SU-DHL-6 (cell line): ENCODE measurements around the gene MGAT5B.

Experiments
- H2AFZ ChIP-seq: fragments of 200-600 bp; sonication (generic); 2 replicates; pipeline ENCODE4 v1.6.1; 2014; ENCODE audit warnings: low read depth, mild to moderate bottlenecking, moderate library complexity, mixed read lengths, antibody characterized with exemption, low read length; ENCODE audit not compliant: severe bottlenecking
- H3F3A ChIP-seq: fragments of 200-600 bp; shearing (Covaris generic); 2 replicates; pipeline ENCODE4 v1.6.0; 2016; ENCODE audit warnings: antibody characterized with exemption, mild to moderate bottlenecking; ENCODE audit not compliant: insufficient read depth
- H3K27ac ChIP-seq: fragments of 200-600 bp; sonication (generic); 2 replicates; pipeline ENCODE4 v1.5.1; 2016; ENCODE audit warnings: low read depth, mild to moderate bottlenecking, low read length, moderate library complexity, mixed read lengths
- H3K27me3 ChIP-seq: fragments of 200-600 bp; sonication (generic), shearing (Covaris generic); 2 replicates; pipeline ENCODE4 v1.6.0; 2014; ENCODE audit warnings: mild to moderate bottlenecking, low read length
- H3K36me3 ChIP-seq: fragments of 200-600 bp; sonication (generic); 2 replicates; pipeline ENCODE4 v1.6.1; 2014; ENCODE audit warnings: mild to moderate bottlenecking, low read length, mixed read lengths
- H3K4me2 ChIP-seq: fragments of 300-600, 200-600 bp; shearing (Covaris generic), sonication (generic); 2 replicates; pipeline ENCODE4 v1.6.0; 2014; ENCODE audit warnings: low read length, low read depth, mild to moderate bottlenecking; ENCODE audit not compliant: poor library complexity, severe bottlenecking
- H3K4me3 ChIP-seq: fragments of 200-600 bp; sonication (generic); 2 replicates; pipeline ENCODE4 v1.5.1; 2014; ENCODE audit warnings: antibody characterized with exemption, low read length, mild to moderate bottlenecking, mixed read lengths; ENCODE audit not compliant: insufficient read depth, poor library complexity, severe bottlenecking
- H3K79me2 ChIP-seq: fragments of 200-600 bp; sonication (generic); 2 replicates; pipeline ENCODE4 v1.6.1; 2014; ENCODE audit warnings: mild to moderate bottlenecking, low read length, moderate library complexity; ENCODE audit not compliant: insufficient read depth
- H3K9ac ChIP-seq: fragments of 200-600 bp; sonication (generic); 2 replicates; pipeline ENCODE4 v1.7.0; 2014; ENCODE audit warnings: mild to moderate bottlenecking, low read length
- H3K9me2 ChIP-seq: fragments of 200-600 bp; sonication (generic); replicated peaks from 2 replicates; pipeline ENCODE4 v1.6.1; 2014; ENCODE audit warnings: low read length; ENCODE audit not compliant: insufficient read depth
- H3K9me3 ChIP-seq: fragments of 200-600 bp; sonication (generic); 2 replicates; pipeline ENCODE4 v1.6.1; 2014; ENCODE audit warnings: low read length, mixed read lengths; ENCODE audit not compliant: insufficient read depth
- H4K20me1 ChIP-seq: fragments of 200-600 bp; sonication (generic); 2 replicates; pipeline ENCODE4 v1.6.1; 2014; ENCODE audit warnings: low read depth, mild to moderate bottlenecking, antibody characterized with exemption, low read length, moderate library complexity, mixed read lengths
- CTCF ChIP-seq: fragments of 200-600 bp; sonication (generic); IDR thresholded peaks from one replicate; pipeline ENCODE4 v1.5.1; 2017; ENCODE audit warnings: antibody characterized with exemption, mild to moderate bottlenecking, low read length, moderate library complexity; ENCODE audit not compliant: insufficient read depth, poor library complexity, severe bottlenecking
- EZH2phosphoT487 ChIP-seq: fragments of 200-600 bp; sonication (generic), shearing (Covaris generic); conservative IDR thresholded peaks from 2 replicates; pipeline ENCODE4 v1.6.1; 2018; ENCODE audit warnings: mild to moderate bottlenecking, antibody characterized with exemption, low read length, moderate library complexity, mixed read lengths

The MGAT5B gene

GRCh38 chr17:76866203-76866602 lies 2.0 kb upstream of the MGAT5B start:
- Histone ChIP-seq H3K79me2 (no peaks in the 10 kb centered on the region), H3K9ac (no peak overlapping the region), H3K36me3 (no peaks in the 10 kb centered on the region), H3K9me3 (no peaks in the 10 kb centered on the region), H3K4me2 (no peak overlapping the region), H3K4me3 (no peak overlapping the region), H3K27me3 (no peaks in the 10 kb centered on the region), H2AFZ (no peak overlapping the region), H4K20me1 (no peaks in the 10 kb centered on the region), H3K9me2 (no peaks in the 10 kb centered on the region), H3F3A (no peaks in the 10 kb centered on the region), H3K27ac (no peak overlapping the region)
- TF ChIP-seq CTCF = no peak
- no peak for TF ChIP-seq EZH2phosphoT487

- Histone ChIP-seq H2AFZ (no peak overlapping the region), H3K9me2 (no peaks in the 10 kb centered on the region), H3K27me3 (no peaks in the 10 kb centered on the region), H3K79me2 (no peaks in the 10 kb centered on the region), H3K9me3 (no peaks in the 10 kb centered on the region), H3K4me3 (no peak overlapping the region), H3K27ac (no peak overlapping the region), H3K4me2 (no peak overlapping the region), H3K36me3 (no peaks in the 10 kb centered on the region), H4K20me1 (no peaks in the 10 kb centered on the region), H3F3A (no peaks in the 10 kb centered on the region), H3K9ac (no peak overlapping the region)
- TF ChIP-seq EZH2phosphoT487 (no peak), CTCF (no peak)
These were observed 1.2 kb upstream of the MGAT5B start for GRCh38 chr17:76866774-76867577.

- Histone ChIP-seq H3K36me3 (no peaks in the 10 kb centered on the region), H3K79me2 (no peaks in the 10 kb centered on the region), H3F3A (no peaks in the 10 kb centered on the region), H3K9me2 (no peaks in the 10 kb centered on the region), H3K9ac (no peak overlapping the region), H3K27ac (no peak overlapping the region), H3K27me3 (no peaks in the 10 kb centered on the region), H2AFZ (no peak overlapping the region), H4K20me1 (no peaks in the 10 kb centered on the region), H3K4me3 (no peak overlapping the region), H3K9me3 (no peaks in the 10 kb centered on the region), H3K4me2 (no peak overlapping the region)
- TF ChIP-seq EZH2phosphoT487 (no peak), CTCF (no peak)
These were observed 527 bp upstream of the MGAT5B start for GRCh38 chr17:76867578-76868175.
